Colonic mucosa (tissue), 4 donors: ENCODE data around the gene CHD3. TPM values are rescaled to one million over a fixed set of nuclear protein-coding genes. Genes with fewer than 3 reads are reported as not detected.

Source experiments
- DNase-seq: peaks from one replicate; pipeline ENCODE4 v3.0.0-alpha.2; 2020
- H3K27ac ChIP-seq: fragments of 200-600 bp; one replicate; pipeline ENCODE4 v1.8.0; 2021
- H3K27me3 ChIP-seq: fragments of 200-600 bp; one replicate; pipeline ENCODE4 v1.8.0; 2021
- H3K36me3 ChIP-seq: fragments of 200-600 bp; one replicate; pipeline ENCODE4 v1.8.0; 2021
- H3K4me1 ChIP-seq: fragments of 200-600 bp; one replicate; pipeline ENCODE4 v1.8.0; 2021; ENCODE audit warnings: mild to moderate bottlenecking
- H3K4me3 ChIP-seq: fragments of 200-600 bp; one replicate; pipeline ENCODE4 v1.8.0; 2021
- H3K9ac ChIP-seq, 2 donors: one replicate each; pipeline ENCODE4 v1.7.0; 2013; ENCODE audit warnings: control low read depth in 2 of 2, low read depth in 2 of 2, low read length in 2 of 2
- H3K9me3 ChIP-seq: fragments of 200-600 bp; one replicate; pipeline ENCODE4 v1.8.0; 2021
- intact Hi-C: fragments of 100-400 bp; cut with DNase I; formaldehyde crosslinking; loops from one replicate; pipeline ENCODE4 v1.14.1; 2022
- total RNA-seq, 2 donors: library from RNA; stranded (reverse); fragmentation: NEBNext Ultra II Directional in 1 of 2; extraction: Animal tissue kit (Norgen Biotek cat#: 25700) in 1 of 2; gene quantifications; one replicate each; pipeline ENCODE4 v1.2.1, GENCODE V29; 2021
- TF ChIP-seq, protein P1 (sequence below): fragments of 200-600 bp; IDR thresholded peaks from one replicate; pipeline ENCODE4 v1.8.0; 2022; ENCODE audit warnings: antibody characterized with exemption, mild to moderate bottlenecking
- donor health status: healthy.
- donor health status: DM: no; HTN: no; CAD: no.
- donor health status: DM: no; HTN: no; CAD: no.

The CHD3 gene
- total RNA-seq, 2 donors from 2014 or later = 56.3 to 108 TPM

DNA sequence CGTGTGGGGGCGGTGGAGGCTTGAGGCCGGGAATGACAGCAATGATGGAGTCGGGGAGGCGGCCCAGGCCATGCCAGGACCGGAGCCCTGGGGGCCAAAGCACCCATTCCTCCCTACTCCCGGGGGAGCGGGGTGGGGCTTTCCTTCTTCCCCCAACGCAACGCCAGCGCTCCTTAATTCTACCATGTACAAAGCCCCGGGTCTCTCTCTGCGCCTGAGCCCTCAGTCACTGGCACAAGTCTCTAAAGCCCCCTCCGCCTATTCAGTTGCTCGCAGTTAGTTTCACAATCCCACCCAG, 27.7 kb downstream of the CHD3 start:
- Histone ChIP-seq H3K9ac (peak overlapping the region; percentile 68 to 81), H3K9me3 (no peaks in the 10 kb centered on the region), H3K4me1 (peaks cover 9% of the 10 kb centered on the region), H3K27ac (peak overlapping the region; percentile 97), H3K4me3 (peak overlapping the region; percentile 67), H3K36me3 (no peaks in the 10 kb centered on the region), H3K27me3 (no peaks in the 10 kb centered on the region)
- DNase-seq = no peak
- intact Hi-C loops = no loop called here
- TF ChIP-seq, protein P1, sequence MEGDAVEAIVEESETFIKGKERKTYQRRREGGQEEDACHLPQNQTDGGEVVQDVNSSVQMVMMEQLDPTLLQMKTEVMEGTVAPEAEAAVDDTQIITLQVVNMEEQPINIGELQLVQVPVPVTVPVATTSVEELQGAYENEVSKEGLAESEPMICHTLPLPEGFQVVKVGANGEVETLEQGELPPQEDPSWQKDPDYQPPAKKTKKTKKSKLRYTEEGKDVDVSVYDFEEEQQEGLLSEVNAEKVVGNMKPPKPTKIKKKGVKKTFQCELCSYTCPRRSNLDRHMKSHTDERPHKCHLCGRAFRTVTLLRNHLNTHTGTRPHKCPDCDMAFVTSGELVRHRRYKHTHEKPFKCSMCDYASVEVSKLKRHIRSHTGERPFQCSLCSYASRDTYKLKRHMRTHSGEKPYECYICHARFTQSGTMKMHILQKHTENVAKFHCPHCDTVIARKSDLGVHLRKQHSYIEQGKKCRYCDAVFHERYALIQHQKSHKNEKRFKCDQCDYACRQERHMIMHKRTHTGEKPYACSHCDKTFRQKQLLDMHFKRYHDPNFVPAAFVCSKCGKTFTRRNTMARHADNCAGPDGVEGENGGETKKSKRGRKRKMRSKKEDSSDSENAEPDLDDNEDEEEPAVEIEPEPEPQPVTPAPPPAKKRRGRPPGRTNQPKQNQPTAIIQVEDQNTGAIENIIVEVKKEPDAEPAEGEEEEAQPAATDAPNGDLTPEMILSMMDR = no peak

DNA sequence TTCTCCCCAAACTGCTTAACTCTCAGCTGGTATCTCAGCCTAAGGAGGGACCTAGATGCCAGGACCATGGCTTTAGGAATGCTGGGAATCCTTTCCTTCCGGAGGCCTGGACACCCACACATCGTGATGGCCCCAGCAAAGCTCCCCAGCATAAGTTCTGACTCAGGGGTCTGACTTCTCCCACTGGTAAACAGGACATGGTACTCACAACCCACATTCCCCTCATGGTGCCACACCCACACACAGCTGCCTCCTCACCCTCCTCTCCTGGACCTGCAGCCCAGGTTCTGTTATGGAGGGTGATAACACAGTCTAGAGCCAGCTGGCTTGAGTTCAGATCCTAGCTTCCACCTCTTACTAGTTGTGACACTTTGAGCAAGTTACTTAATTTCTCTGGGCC, 28.2 kb downstream of the CHD3 start:
- no peaks in the 10 kb centered on the region for H3K27me3 ChIP-seq
- peak overlapping the region; percentile 67 for H3K4me3 ChIP-seq
- no peaks in the 10 kb centered on the region for H3K36me3 ChIP-seq
- H3K9me3 ChIP-seq = no peaks in the 10 kb centered on the region
- H3K27ac ChIP-seq = peak overlapping the region; percentile 97
- peaks cover 9% of the 10 kb centered on the region for H3K4me1 ChIP-seq
- TF ChIP-seq, protein P1 = no peak
- intact Hi-C loops = no loop called here
- no peak for DNase-seq
- H3K9ac ChIP-seq = no peak overlapping the region

DNA sequence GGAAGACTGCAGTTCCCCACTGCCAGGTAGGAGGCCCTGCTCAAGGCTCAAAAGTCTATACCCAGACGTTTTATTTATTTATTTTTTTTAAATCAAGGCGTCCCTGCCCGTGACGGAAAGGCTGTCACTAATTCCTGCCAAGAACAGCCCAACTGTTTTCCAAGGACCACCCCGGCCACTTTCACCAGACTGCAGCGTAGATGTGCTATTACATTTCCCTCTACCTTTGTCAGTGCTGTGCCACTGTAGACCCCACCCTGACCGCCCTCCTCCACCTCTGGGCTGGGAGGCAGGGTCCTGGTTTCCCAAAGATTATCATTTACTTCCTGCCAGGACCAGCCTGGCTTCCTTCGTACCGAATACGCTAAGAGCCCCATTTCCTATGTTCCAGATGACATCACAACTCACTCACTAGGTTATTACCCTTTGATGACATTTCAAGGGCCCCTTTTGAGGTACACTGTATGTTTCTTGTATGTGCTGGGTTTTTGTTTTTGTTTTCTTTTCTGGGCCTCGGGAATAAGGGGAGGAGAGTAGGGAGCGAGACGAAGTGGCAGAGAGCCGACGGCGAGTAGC, 33.8 kb downstream of the CHD3 start:
- Histone ChIP-seq H3K27ac (peak overlapping the region; percentile 29), H3K9me3 (no peaks in the 10 kb centered on the region), H3K27me3 (no peaks in the 10 kb centered on the region), H3K36me3 (no peaks in the 10 kb centered on the region), H3K4me3 (peak overlapping the region; percentile 31), H3K4me1 (no peaks in the 10 kb centered on the region), H3K9ac (peak overlapping the region; percentile 70 to 76)
- TF ChIP-seq, protein P1 = no peak
- intact Hi-C loops = no loop called here
- no peak for DNase-seq

GRCh38 chr17:7922845-7923628, 34.4 kb downstream of the CHD3 start:
- Histone ChIP-seq H3K4me3 (peak overlapping the region; percentile 31), H3K9me3 (no peaks in the 10 kb centered on the region), H3K36me3 (no peaks in the 10 kb centered on the region), H3K9ac (peak overlapping the region; percentile 70 to 76), H3K27ac (peak overlapping the region; percentile 29), H3K27me3 (no peaks in the 10 kb centered on the region), H3K4me1 (no peaks in the 10 kb centered on the region)
- intact Hi-C loops = no loop called here
- TF ChIP-seq, protein P1 = no peak
- peak; percentile 88 for DNase-seq

- H3K36me3 ChIP-seq = no peaks in the 10 kb centered on the region
- no peak overlapping the region for H3K4me3 ChIP-seq
- H3K4me1 ChIP-seq = no peaks in the 10 kb centered on the region
- H3K9ac ChIP-seq = no peak overlapping the region
- no peaks in the 10 kb centered on the region for H3K9me3 ChIP-seq
- no peaks in the 10 kb centered on the region for H3K27me3 ChIP-seq
- intact Hi-C loops = no loop called here
- no peak overlapping the region for H3K27ac ChIP-seq
- TF ChIP-seq, protein P1 = no peak
- no peak for DNase-seq
These were observed 39.0 kb downstream of the CHD3 start for GRCh38 chr17:7927596-7927995.
